ENCODE data around the gene KRT84.

DNA sequence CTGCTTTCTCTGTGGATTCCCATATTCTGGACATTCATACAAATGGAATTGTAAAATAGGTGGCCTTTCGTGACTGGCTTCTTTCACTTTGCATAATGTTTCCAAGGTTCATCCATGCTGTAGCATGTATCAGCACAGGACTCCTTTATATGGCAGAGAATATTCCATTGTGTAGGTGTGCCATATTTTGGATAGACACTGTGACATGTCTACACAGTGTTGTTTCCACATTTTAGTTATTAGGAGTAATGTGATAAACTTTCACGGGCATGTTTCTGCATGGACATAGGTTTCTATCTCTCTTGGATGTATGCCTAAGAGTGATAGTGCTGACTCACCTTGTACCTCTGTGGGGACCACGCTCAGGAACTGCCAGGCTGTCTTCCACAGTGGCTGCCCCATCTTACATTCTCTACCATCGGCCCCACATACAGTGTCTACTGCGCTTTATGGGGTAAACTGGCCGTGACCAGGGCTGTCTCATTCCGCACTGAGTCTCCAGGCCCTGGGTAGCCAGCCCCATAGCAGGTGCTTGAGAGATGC, 7.1 kb upstream of the KRT84 start:
- TF ChIP-seq, protein P1, sequence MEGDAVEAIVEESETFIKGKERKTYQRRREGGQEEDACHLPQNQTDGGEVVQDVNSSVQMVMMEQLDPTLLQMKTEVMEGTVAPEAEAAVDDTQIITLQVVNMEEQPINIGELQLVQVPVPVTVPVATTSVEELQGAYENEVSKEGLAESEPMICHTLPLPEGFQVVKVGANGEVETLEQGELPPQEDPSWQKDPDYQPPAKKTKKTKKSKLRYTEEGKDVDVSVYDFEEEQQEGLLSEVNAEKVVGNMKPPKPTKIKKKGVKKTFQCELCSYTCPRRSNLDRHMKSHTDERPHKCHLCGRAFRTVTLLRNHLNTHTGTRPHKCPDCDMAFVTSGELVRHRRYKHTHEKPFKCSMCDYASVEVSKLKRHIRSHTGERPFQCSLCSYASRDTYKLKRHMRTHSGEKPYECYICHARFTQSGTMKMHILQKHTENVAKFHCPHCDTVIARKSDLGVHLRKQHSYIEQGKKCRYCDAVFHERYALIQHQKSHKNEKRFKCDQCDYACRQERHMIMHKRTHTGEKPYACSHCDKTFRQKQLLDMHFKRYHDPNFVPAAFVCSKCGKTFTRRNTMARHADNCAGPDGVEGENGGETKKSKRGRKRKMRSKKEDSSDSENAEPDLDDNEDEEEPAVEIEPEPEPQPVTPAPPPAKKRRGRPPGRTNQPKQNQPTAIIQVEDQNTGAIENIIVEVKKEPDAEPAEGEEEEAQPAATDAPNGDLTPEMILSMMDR (IDR thresholded peaks at IDR 0.05; ENCODE audit: insufficient read depth, low read length), result no peak
- TF ChIP-seq, protein P2, sequence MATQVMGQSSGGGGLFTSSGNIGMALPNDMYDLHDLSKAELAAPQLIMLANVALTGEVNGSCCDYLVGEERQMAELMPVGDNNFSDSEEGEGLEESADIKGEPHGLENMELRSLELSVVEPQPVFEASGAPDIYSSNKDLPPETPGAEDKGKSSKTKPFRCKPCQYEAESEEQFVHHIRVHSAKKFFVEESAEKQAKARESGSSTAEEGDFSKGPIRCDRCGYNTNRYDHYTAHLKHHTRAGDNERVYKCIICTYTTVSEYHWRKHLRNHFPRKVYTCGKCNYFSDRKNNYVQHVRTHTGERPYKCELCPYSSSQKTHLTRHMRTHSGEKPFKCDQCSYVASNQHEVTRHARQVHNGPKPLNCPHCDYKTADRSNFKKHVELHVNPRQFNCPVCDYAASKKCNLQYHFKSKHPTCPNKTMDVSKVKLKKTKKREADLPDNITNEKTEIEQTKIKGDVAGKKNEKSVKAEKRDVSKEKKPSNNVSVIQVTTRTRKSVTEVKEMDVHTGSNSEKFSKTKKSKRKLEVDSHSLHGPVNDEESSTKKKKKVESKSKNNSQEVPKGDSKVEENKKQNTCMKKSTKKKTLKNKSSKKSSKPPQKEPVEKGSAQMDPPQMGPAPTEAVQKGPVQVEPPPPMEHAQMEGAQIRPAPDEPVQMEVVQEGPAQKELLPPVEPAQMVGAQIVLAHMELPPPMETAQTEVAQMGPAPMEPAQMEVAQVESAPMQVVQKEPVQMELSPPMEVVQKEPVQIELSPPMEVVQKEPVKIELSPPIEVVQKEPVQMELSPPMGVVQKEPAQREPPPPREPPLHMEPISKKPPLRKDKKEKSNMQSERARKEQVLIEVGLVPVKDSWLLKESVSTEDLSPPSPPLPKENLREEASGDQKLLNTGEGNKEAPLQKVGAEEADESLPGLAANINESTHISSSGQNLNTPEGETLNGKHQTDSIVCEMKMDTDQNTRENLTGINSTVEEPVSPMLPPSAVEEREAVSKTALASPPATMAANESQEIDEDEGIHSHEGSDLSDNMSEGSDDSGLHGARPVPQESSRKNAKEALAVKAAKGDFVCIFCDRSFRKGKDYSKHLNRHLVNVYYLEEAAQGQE (IDR thresholded peaks at IDR 0.05; ENCODE audit: insufficient replicate concordance, low read depth), result no peak
- TF ChIP-seq POLR2AphosphoS5 (IDR thresholded peaks at IDR 0.05; ENCODE audit: low read depth) (no peak), GABPA (IDR thresholded peaks at IDR 0.05; ENCODE audit: low read depth) (no peak)

Measured in HL-60 (cell line).